Dermis lymphatic vessel endothelial cell (primary cell): Measurements from ENCODE around the gene C22orf39. TPM values are rescaled to one million over a fixed set of nuclear protein-coding genes. Genes with fewer than 3 reads are reported as not detected.

Experiments used
- total RNA-seq: library from RNA; depleted of rRNA; stranded (reverse); fragments of >200 nt; gene quantifications from 2 replicates; pipeline ENCODE4 v1.2.1, GENCODE V29; 2014

C22orf39 gene
- total RNA-seq = 21.7 and 26.4 TPM in 2 replicates

GRCh38 chr22:19447330-19448075 lies at the start of gene C22orf39:
TSS of gene C22orf39 (minus strand) at chr22:19447711. CDS start at chr22:19447688, 23 bp downstream.

GRCh38 chr22:19479355-19480172 lies 32.1 kb upstream of the C22orf39 start, which contains the start of gene CDC45:
TSS of gene CDC45 (plus strand) at chr22:19479920. CDS start at chr22:19479969, 49 bp downstream.

GRCh38 chr22:19478901-19479354 lies 31.4 kb upstream of the C22orf39 start, which contains the start of gene UFD1:
TSS of gene UFD1 (minus strand) at chr22:19479193. CDS start at chr22:19479085, 108 bp downstream.

GRCh38 chr22:19432133-19432851 lies 15.2 kb downstream of the C22orf39 start, which contains the start of gene MRPL40:
TSS of gene MRPL40 (plus strand) at chr22:19432545. CDS start at chr22:19432555, 10 bp downstream.

GRCh38 chr22:19431649-19432132 lies 15.8 kb downstream of the C22orf39 start, which contains the start of gene HIRA:
TSS of gene HIRA (minus strand) at chr22:19431733. CDS start at chr22:19431476, 257 bp downstream.

Other genes starting within 250 kb of the C22orf39 start
- 3.1 and 3.4 TPM in 2 replicates for gene CLTCL1, start 156.0 kb downstream of the C22orf39 start, total RNA-seq
- gene HIRA, start 16.0 kb downstream of the C22orf39 start, total RNA-seq = 14.5 and 17.1 TPM in 2 replicates
- 22.1 and 25.1 TPM in 2 replicates for gene MRPL40, start 15.2 kb downstream of the C22orf39 start, total RNA-seq
- 93.4 and 97.3 TPM in 2 replicates for gene UFD1, start 31.5 kb upstream of the C22orf39 start, total RNA-seq
- gene CDC45, start 32.2 kb upstream of the C22orf39 start, total RNA-seq = 3.1 and 4.0 TPM in 2 replicates
- 465 and 759 TPM in 2 replicates for gene CLDN5, start 76.7 kb upstream of the C22orf39 start, total RNA-seq